Measurements from ENCODE around the gene TRAPPC2B.

DNA sequence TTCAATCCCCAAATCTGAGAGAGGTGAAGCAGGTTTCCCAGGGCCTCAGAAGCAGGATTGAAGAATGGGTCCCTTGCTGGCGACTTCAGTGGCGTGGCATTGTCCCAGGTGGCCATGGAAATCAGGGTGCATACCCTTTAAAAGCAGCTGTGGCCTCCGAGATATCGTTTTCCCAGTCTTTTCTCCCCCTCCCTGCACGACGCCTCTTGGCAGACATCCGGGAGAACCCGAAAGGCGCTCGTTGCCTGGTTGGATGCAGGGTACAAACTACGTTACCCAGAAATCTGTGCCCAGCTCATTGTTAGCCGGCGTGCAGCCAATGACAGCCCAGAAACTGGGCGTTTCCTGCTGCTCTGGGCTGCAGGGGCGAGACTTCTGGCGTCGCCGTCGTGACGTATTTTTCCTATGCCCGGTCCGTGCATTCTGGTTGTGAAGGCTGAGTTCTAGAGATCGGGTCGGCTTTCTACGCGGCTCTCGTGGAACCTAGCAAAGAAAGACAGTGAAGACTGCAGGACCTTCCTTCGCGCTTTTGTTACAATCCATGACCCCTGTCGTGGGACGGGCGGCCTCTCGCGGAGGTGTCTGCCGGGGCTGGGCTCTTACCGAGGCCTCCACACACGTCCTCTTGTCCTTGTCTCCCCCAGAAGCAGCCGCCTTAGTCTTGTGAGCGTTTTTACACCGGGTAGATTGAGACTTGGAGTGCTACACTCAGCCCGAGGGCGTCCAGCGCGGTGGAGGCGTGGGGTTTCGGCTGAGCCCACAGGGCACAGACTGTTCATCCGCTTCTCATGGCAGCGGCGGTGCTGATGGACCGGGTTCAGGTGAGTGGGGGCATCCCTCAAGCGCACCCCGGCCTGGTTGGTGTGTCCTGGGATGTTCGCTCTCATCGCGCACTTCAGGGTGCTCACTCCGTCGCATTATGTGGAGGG lies 12.2 kb upstream of the TRAPPC2B start, which contains the start of gene ZNF304:
- TF ChIP-seq, protein P1, sequence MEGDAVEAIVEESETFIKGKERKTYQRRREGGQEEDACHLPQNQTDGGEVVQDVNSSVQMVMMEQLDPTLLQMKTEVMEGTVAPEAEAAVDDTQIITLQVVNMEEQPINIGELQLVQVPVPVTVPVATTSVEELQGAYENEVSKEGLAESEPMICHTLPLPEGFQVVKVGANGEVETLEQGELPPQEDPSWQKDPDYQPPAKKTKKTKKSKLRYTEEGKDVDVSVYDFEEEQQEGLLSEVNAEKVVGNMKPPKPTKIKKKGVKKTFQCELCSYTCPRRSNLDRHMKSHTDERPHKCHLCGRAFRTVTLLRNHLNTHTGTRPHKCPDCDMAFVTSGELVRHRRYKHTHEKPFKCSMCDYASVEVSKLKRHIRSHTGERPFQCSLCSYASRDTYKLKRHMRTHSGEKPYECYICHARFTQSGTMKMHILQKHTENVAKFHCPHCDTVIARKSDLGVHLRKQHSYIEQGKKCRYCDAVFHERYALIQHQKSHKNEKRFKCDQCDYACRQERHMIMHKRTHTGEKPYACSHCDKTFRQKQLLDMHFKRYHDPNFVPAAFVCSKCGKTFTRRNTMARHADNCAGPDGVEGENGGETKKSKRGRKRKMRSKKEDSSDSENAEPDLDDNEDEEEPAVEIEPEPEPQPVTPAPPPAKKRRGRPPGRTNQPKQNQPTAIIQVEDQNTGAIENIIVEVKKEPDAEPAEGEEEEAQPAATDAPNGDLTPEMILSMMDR (IDR thresholded peaks at IDR 0.05), result no peak
- peak in 2 of 3 donors; percentile 41 for TF ChIP-seq POLR2A (IDR thresholded peaks at IDR 0.05)
